Measurements from ENCODE around the gene DLGAP1.

The DLGAP1 gene

DNA sequence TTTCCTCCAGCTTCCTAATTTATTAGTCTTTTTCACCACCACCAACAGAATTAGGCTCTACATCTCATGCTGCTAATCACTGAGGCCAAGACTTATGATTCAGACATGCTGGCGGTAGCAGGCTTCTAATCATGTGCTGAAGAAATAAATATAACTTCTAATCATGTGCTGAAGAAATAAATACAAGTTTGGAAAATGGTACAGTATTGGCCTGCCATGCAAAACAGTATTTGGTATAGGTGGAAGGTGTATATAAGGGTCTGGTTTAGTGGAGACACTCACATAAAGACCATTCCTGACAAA lies 764.4 kb downstream of the DLGAP1 start:
- Histone ChIP-seq H3K27ac (ENCODE audit: extremely low read depth, low read depth, low read length) (no peak overlapping the region), H3K4me3 (ENCODE audit: low read depth, low read length) (no peak overlapping the region), H3K9me3 (ENCODE audit: control insufficient read depth, insufficient read depth, low read depth, low read length) (no peaks in the 10 kb centered on the region), H3K36me3 (ENCODE audit: control insufficient read depth in 2 of 2, insufficient read depth in 1 of 2, low read length in 2 of 2) (no peaks in the 10 kb centered on the region), H3K4me1 (ENCODE audit: control insufficient read depth, insufficient read depth, low read length) (peaks cover 18% of the 10 kb centered on the region)
- CTCF ChIA-PET, result interaction anchor here (0.6 to 2.8 kb wide), 7 partner anchors 24 to 305 kb away, joined by 3 to 11 read pairs (median 4); no protein-coding TSS in a partner anchor
- no peak for TF ChIP-seq ZNF830 (tag by site-specific recombination; IDR thresholded peaks at IDR 0.05; ENCODE audit: low read depth)
- TF ChIP-seq ZBTB20 (tag by site-specific recombination; IDR thresholded peaks at IDR 0.05), result no peak
- TF ChIP-seq GLI2 (tag by site-specific recombination; IDR thresholded peaks at IDR 0.05; ENCODE audit: borderline replicate concordance, low read depth), result no peak
- no peak for TF ChIP-seq ZNF660 (tag by site-specific recombination; IDR thresholded peaks at IDR 0.05)
- no peak for TF ChIP-seq ZNF623 (tag by site-specific recombination; IDR thresholded peaks at IDR 0.05)
- TF ChIP-seq ZNF548 (tag by site-specific recombination; IDR thresholded peaks at IDR 0.05), result no peak
- TF ChIP-seq ZNF239 (tag by site-specific recombination; IDR thresholded peaks at IDR 0.05), result no peak
- no peak for TF ChIP-seq PRDM1 (tag by site-specific recombination; IDR thresholded peaks at IDR 0.05)
- TF ChIP-seq, protein P1, sequence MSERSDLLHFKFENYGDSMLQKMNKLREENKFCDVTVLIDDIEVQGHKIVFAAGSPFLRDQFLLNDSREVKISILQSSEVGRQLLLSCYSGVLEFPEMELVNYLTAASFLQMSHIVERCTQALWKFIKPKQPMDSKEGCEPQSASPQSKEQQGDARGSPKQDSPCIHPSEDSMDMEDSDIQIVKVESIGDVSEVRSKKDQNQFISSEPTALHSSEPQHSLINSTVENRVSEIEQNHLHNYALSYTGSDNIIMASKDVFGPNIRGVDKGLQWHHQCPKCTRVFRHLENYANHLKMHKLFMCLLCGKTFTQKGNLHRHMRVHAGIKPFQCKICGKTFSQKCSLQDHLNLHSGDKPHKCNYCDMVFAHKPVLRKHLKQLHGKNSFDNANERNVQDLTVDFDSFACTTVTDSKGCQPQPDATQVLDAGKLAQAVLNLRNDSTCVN (tag by site-specific recombination; optimal IDR thresholded peaks at IDR 0.05), result no peak
- no peak for TF ChIP-seq ZNF610 (tag by site-specific recombination; IDR thresholded peaks at IDR 0.05; ENCODE audit: borderline replicate concordance)
- TF ChIP-seq ZSCAN23 (tag by site-specific recombination; IDR thresholded peaks at IDR 0.05), result no peak
- no peak for TF ChIP-seq WT1 (tag by site-specific recombination; IDR thresholded peaks at IDR 0.05)
- TF ChIP-seq ZNF214 (tag by site-specific recombination; IDR thresholded peaks at IDR 0.05; ENCODE audit: borderline replicate concordance), result no peak
- TF ChIP-seq ZNF670 (tag by site-specific recombination; IDR thresholded peaks at IDR 0.05; ENCODE audit: low read depth), result no peak
- POLR2A ChIA-PET, result no interaction called here

DNA sequence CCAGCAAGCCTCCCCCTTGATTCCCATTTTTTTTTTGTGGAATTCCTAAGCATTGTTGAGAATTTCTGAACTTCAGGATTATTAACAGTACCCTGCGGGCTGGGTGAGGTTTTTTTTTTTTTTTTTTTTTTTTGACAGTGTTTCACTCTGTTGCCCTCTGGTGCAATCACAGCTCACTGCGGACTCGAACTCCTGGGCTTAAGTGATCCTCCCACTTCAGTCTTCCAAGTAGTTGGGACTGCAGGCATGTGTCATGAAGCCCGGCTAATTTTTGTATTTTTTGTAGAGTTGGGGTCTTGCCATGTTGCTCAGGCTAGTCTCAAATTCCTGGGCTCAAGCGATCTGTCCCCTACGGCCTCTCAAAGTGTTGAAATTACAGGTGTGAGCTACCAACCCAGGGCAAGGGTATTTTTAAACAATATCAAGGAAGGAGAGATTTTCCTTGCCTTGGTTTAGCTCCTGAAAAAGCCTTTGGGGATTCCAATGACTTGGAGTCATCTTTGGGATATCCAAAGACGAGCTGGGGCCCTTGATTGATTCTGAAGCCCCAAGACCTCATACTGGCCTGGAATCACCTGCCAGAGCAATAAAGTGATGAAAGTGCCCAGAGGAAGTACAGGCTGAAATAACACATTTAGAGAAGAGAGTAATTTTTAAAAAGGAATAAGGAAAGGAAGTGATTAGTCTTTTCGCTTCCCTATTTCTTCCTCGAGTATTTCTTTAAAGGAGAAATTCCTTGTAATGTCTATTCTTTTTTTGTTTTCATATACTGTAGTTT lies 764.9 kb downstream of the DLGAP1 start:
- ChIA-PET CTCF (interaction anchor here (0.6 to 2.8 kb wide), 7 partner anchors 13 to 305 kb away, joined by 3 to 11 read pairs (median 7); no protein-coding TSS in a partner anchor), POLR2A (no interaction called here)
- Histone ChIP-seq H3K4me3 (ENCODE audit: low read depth, low read length) (no peak overlapping the region), H3K36me3 (ENCODE audit: control insufficient read depth in 2 of 2, insufficient read depth in 1 of 2, low read length in 2 of 2) (no peaks in the 10 kb centered on the region), H3K4me1 (ENCODE audit: control insufficient read depth, insufficient read depth, low read length) (peaks cover 18% of the 10 kb centered on the region), H3K9me3 (ENCODE audit: control insufficient read depth, insufficient read depth, low read depth, low read length) (no peaks in the 10 kb centered on the region), H3K27ac (ENCODE audit: extremely low read depth, low read depth, low read length) (no peak overlapping the region)
- TF ChIP-seq ZNF558 (tag by site-specific recombination; IDR thresholded peaks at IDR 0.05), result no peak
- TF ChIP-seq, protein P2, sequence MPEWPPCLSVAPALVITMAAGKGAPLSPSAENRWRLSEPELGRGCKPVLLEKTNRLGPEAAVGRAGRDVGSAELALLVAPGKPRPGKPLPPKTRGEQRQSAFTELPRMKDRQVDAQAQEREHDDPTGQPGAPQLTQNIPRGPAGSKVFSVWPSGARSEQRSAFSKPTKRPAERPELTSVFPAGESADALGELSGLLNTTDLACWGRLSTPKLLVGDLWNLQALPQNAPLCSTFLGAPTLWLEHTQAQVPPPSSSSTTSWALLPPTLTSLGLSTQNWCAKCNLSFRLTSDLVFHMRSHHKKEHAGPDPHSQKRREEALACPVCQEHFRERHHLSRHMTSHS (tag by site-specific recombination; IDR thresholded peaks at IDR 0.05), result no peak
- TF ChIP-seq MYNN (tag by site-specific recombination; IDR thresholded peaks at IDR 0.05; ENCODE audit: borderline replicate concordance), result no peak
- no peak for TF ChIP-seq ZNF138 (tag by site-specific recombination; IDR thresholded peaks at IDR 0.05; ENCODE audit: borderline replicate concordance)
- TF ChIP-seq ZNF350 (tag by site-specific recombination; IDR thresholded peaks at IDR 0.05), result no peak
- TF ChIP-seq ZNF654 (tag by site-specific recombination; IDR thresholded peaks at IDR 0.05; ENCODE audit: low read depth), result no peak
- no peak for TF ChIP-seq ZNF19 (tag by site-specific recombination; IDR thresholded peaks at IDR 0.05; ENCODE audit: low read depth)
- TF ChIP-seq ZNF514 (tag by site-specific recombination; IDR thresholded peaks at IDR 0.05), result no peak
- TF ChIP-seq, protein P3, sequence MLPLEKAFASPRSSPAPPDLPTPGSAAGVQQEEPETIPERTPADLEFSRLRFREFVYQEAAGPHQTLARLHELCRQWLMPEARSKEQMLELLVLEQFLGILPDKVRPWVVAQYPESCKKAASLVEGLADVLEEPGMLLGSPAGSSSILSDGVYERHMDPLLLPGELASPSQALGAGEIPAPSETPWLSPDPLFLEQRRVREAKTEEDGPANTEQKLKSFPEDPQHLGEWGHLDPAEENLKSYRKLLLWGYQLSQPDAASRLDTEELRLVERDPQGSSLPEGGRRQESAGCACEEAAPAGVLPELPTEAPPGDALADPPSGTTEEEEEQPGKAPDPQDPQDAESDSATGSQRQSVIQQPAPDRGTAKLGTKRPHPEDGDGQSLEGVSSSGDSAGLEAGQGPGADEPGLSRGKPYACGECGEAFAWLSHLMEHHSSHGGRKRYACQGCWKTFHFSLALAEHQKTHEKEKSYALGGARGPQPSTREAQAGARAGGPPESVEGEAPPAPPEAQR (tag by site-specific recombination; IDR thresholded peaks at IDR 0.05), result no peak
- no peak for TF ChIP-seq ZNF561 (tag by site-specific recombination; IDR thresholded peaks at IDR 0.05; ENCODE audit: borderline replicate concordance)
